SU-DHL-6 (cell line): Measurements from ENCODE around the gene SMYD2.

ENCODE experiments used
- EZH2phosphoT487 ChIP-seq: fragments of 200-600 bp; sonication (generic), shearing (Covaris generic); conservative IDR thresholded peaks from 2 replicates; pipeline ENCODE4 v1.6.1; 2018; ENCODE audit warnings: mild to moderate bottlenecking, antibody characterized with exemption, low read length, moderate library complexity, mixed read lengths
- TF ChIP-seq, protein P1 (sequence below): fragments of 200-600 bp; sonication (generic); IDR thresholded peaks from one replicate; pipeline ENCODE4 v1.5.1; 2017; ENCODE audit warnings: antibody characterized with exemption, mild to moderate bottlenecking, low read length, moderate library complexity; ENCODE audit not compliant: insufficient read depth, poor library complexity, severe bottlenecking

- TF ChIP-seq, protein P1, sequence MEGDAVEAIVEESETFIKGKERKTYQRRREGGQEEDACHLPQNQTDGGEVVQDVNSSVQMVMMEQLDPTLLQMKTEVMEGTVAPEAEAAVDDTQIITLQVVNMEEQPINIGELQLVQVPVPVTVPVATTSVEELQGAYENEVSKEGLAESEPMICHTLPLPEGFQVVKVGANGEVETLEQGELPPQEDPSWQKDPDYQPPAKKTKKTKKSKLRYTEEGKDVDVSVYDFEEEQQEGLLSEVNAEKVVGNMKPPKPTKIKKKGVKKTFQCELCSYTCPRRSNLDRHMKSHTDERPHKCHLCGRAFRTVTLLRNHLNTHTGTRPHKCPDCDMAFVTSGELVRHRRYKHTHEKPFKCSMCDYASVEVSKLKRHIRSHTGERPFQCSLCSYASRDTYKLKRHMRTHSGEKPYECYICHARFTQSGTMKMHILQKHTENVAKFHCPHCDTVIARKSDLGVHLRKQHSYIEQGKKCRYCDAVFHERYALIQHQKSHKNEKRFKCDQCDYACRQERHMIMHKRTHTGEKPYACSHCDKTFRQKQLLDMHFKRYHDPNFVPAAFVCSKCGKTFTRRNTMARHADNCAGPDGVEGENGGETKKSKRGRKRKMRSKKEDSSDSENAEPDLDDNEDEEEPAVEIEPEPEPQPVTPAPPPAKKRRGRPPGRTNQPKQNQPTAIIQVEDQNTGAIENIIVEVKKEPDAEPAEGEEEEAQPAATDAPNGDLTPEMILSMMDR, result no peak
- TF ChIP-seq EZH2phosphoT487, result no peak
These were observed 16.0 kb upstream of the SMYD2 start for GRCh38 chr1:214264976-214265375.
